ENCODE results near the gene CCL16.
"Not testable (repeated sequence)": the region's sequence is repeated elsewhere in the genome, so short reads cannot be mapped to it uniquely, and the experiment has no call there.

Gene CCL16

GRCh38 chr17:35981246-35981645, at the start of gene CCL16:
Gene CCL16, minus strand, starts transcription at chr17:35981497. Its CDS starts 77 bp downstream, at chr17:35981420.
- DNase-seq, result no peak

- DNase-seq, result no peak
Measured at GRCh38 chr17:36030956-36031355, 49.7 kb upstream of the CCL16 start.

- no peak for DNase-seq
Measured at GRCh38 chr17:36027761-36028160, 46.5 kb upstream of the CCL16 start.

GRCh38 chr17:36024106-36024869, 43.0 kb upstream of the CCL16 start:
- DNase-seq, result no peak

- no peak for DNase-seq
Measured at GRCh38 chr17:36019423-36019822, 38.1 kb upstream of the CCL16 start.

GRCh38 chr17:36017799-36018198, 36.5 kb upstream of the CCL16 start, which contains the start of gene CCL23:
Gene CCL23, minus strand, starts transcription at chr17:36017972. Its CDS starts 75 bp downstream, at chr17:36017897.
- DNase-seq, result no peak

GRCh38 chr17:36016555-36016954, 35.3 kb upstream of the CCL16 start:
- DNase-seq, result no peak

- not testable (repeated sequence) for DNase-seq
Measured at GRCh38 chr17:36015895-36016294, 34.6 kb upstream of the CCL16 start.

GRCh38 chr17:36014946-36015345, 33.6 kb upstream of the CCL16 start:
- DNase-seq, result no peak

- DNase-seq, result no peak
Measured at GRCh38 chr17:36011201-36011600, 29.9 kb upstream of the CCL16 start.

- no peak for DNase-seq
Measured at GRCh38 chr17:36008998-36009665, 27.8 kb upstream of the CCL16 start.

GRCh38 chr17:36004594-36005108, 23.4 kb upstream of the CCL16 start:
- no peak for DNase-seq

GRCh38 chr17:36002631-36003030, 21.3 kb upstream of the CCL16 start:
- no peak for DNase-seq

GRCh38 chr17:36001862-36002603, 20.7 kb upstream of the CCL16 start:
- DNase-seq, result no peak

- DNase-seq, result no peak
Measured at GRCh38 chr17:36001110-36001771, 19.9 kb upstream of the CCL16 start, which contains the start of gene CCL15. Gene CCL15, minus strand, starts transcription at chr17:36001553. Its CDS starts 61 bp downstream, at chr17:36001492.

- DNase-seq, result no peak
Measured at GRCh38 chr17:36000732-36001109, 19.4 kb upstream of the CCL16 start.

GRCh38 chr17:35998756-35999155, 17.5 kb upstream of the CCL16 start:
- DNase-seq, result no peak

GRCh38 chr17:35998018-35998545, 16.8 kb upstream of the CCL16 start:
- no peak for DNase-seq

- not testable (repeated sequence) for DNase-seq
Measured at GRCh38 chr17:35995346-35995745, 14.0 kb upstream of the CCL16 start.

- DNase-seq, result no peak
Measured at GRCh38 chr17:35991075-35991474, 9.8 kb upstream of the CCL16 start.

GRCh38 chr17:35988164-35988563, 6.9 kb upstream of the CCL16 start:
- no peak for DNase-seq

- no peak for DNase-seq
Measured at GRCh38 chr17:35986643-35987042, 5.3 kb upstream of the CCL16 start, which contains the start of gene CCL14. Gene CCL14, minus strand, starts transcription at chr17:35986729. Its CDS starts 80 bp downstream, at chr17:35986649.

Measured in GOT3 (cell line).